Fibroblast of villous mesenchyme (primary cell): ENCODE results near the gene SYT6. TPM values are rescaled to one million over a fixed set of nuclear protein-coding genes. Genes with fewer than 3 reads are reported as not detected.
"Not testable (repeated sequence)": the region's sequence is repeated elsewhere in the genome, so short reads cannot be mapped to it uniquely, and the experiment has no call there.

Source experiments
- DNase-seq: peaks from one replicate; pipeline ENCODE4 v3.0.0-alpha.2; 2010; ENCODE audit warnings: low read depth
- H3K4me3 ChIP-seq: 2 replicates; pipeline ENCODE4 v1.5.1; 2011; ENCODE audit warnings: low read depth, mild to moderate bottlenecking, low read length
- CTCF ChIP-seq: IDR thresholded peaks from 2 replicates; pipeline ENCODE4 v1.5.1; 2012; ENCODE audit warnings: low read depth, mild to moderate bottlenecking, low read length; ENCODE audit not compliant: insufficient read depth
- total RNA-seq: library from RNA; depleted of rRNA; stranded (reverse); fragments of >200 nt; gene quantifications from 2 replicates; pipeline ENCODE4 v1.2.3, GENCODE V29; 2012

The SYT6 gene
- total RNA-seq, 1 donor: not detected

- no peak overlapping the region for H3K4me3 ChIP-seq
- TF ChIP-seq CTCF: no peak
- no peak for DNase-seq
These were observed 78.6 kb downstream of the SYT6 start for GRCh38 chr1:114075105-114075504.

- TF ChIP-seq CTCF: no peak
- DNase-seq: no peak
- no peak overlapping the region for H3K4me3 ChIP-seq
These were observed 81.4 kb downstream of the SYT6 start for GRCh38 chr1:114072246-114072645.

GRCh38 chr1:114069762-114070161 lies 83.9 kb downstream of the SYT6 start:
- not testable (repeated sequence) for DNase-seq, H3K4me3 ChIP-seq

- H3K4me3 ChIP-seq: not testable (repeated sequence)
These were observed 85.0 kb downstream of the SYT6 start for GRCh38 chr1:114068684-114069083.

GRCh38 chr1:114065671-114066070 lies 88.0 kb downstream of the SYT6 start:
- H3K4me3 ChIP-seq, DNase-seq: not testable (repeated sequence)

More at GRCh38 chr1:114068684-114069083, 85.0 kb downstream of the SYT6 start:
- not testable (repeated sequence) for DNase-seq

GRCh38 chr1:114063544-114063943 lies 90.1 kb downstream of the SYT6 start:
- no peak for DNase-seq
- TF ChIP-seq CTCF: no peak
- H3K4me3 ChIP-seq: no peak overlapping the region

GRCh38 chr1:114062477-114063099 lies 91.1 kb downstream of the SYT6 start:
- H3K4me3 ChIP-seq: no peak overlapping the region
- DNase-seq: peak; percentile 20
- TF ChIP-seq CTCF: no peak

- H3K4me3 ChIP-seq: no peak overlapping the region
- TF ChIP-seq CTCF: no peak
- DNase-seq: no peak
These were observed 92.4 kb downstream of the SYT6 start for GRCh38 chr1:114061121-114061830.

- not testable (repeated sequence) for DNase-seq, H3K4me3 ChIP-seq
These were observed 95.4 kb downstream of the SYT6 start for GRCh38 chr1:114058236-114058635.
